Activated CD8-positive, alpha-beta memory T cell treated with anti-CD3 and anti-CD28 coated beads, Interleukin-2, amount 50 U/mL, for 48 hours (primary cell): ENCODE results near the gene RGMA.
A peak's percentile ranks its signal among the peaks of the same experiment; 100 is the strongest.
"Not testable (repeated sequence)": the region's sequence is repeated elsewhere in the genome, so short reads cannot be mapped to it uniquely, and the experiment has no call there.

Source experiments
- DNase-seq: peaks from one replicate; pipeline ENCODE4 v3.0.0-alpha.2; 2020

RGMA gene

DNA sequence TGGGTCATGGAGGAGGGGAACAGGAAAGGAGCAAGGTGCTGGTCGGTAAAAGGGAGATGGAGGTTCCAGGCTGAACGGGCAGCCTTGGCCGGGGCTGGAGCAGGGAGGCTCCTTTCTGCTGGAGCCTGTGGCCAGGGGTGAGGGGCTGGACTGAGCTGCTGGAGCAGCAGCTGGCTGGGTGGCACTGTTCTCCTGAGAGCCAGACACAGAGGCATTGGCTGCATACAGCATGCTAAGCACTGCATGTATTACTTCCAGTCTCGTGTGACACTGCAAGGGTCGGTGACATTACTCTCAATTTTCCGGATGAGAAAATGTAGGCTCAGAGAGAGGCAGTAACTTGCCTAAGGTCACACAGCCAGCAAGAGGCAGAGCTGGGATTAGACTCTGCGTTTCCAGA lies 42.3 kb downstream of the RGMA start:
- no peak for DNase-seq

DNA sequence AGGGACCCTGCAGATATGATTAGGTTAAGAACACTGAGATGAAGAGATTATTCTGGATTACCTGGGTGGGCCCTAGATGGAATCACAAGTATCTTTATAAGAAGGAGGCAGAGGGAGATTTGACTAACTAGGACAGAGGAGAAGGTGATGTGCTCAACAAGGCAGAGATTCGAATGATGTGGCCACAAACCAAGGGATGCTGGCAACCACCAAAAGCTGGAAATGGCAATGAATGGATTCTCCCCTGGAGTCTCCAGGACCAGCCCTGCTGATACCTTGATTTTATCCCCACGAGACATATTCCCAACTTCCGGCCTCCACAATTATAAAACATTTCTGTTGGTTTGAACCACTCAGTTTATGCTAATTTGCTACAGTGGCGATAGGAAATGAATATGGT lies 42.9 kb downstream of the RGMA start:
- DNase-seq = no peak

DNA sequence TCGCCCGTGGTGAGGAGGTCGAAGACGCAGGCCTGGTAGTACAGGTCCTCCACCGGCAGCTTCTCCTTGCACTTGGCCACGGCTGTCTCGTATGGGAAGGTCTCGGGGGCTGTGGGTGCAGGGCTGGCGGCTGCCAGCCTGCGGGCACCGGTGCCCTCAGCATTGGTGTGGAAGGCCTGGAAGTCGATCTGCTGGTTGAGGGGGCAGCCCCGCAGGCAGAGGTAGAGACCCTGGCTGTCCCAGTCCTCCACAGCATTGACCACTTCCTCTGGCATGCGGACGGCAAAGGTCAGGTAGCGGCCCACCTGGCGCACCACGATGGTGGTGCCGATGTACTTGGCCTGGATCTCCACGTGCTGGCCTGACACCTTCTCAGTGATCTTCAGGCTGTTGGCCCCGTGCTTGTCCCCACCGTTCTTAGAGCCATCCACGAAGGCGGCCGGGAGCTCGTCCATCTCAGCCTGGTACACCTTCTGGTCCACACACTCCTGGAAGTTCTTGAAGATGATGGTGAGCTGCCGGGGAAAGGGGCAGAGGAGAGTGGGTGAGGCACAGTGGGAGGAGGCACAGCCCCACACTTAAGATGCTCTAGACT lies 43.7 kb downstream of the RGMA start:
- no peak for DNase-seq

DNA sequence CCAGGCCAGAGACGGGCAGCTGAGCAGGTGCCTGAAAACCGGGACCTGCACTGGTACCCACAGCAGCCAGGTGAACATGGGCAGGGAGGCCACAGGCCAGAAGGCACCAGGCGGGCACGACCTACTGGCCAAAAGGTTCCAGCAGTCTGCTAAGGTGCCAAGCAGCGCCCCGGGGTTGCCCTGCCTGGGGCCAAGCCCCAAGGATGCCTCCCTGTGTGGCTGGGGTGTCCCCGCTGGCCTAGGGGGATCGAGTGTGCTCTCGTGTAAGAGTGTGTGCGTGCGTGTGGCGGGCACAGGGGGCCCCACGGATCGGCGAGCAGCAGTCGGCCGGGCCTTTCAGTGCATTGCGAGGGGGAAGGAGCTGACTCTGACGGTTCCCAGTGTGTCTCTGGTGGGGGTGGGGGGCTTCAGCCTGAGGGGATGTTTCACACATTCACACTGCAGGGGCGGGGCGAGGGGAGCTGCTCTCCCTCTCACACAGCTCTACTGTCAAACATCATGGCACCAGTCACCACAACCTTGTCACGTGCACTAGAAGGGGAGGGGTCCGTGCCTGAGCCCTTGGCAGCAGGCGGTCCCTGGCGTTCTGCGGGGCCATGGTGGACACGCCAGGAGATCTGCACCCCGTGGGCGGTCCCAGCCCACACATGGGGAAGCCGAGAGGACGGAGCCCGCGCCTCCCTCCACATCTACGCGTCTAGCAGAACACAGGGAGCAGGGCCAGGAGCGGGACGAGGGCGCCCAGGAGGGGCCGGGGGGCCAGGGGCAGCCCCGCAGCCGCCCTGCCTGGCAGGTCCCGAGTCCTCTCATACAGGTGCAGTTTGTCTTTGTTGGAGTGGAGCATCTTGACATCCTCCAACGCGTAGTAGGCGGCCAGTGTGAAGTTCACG lies 44.5 kb downstream of the RGMA start:
- no peak for DNase-seq

DNA sequence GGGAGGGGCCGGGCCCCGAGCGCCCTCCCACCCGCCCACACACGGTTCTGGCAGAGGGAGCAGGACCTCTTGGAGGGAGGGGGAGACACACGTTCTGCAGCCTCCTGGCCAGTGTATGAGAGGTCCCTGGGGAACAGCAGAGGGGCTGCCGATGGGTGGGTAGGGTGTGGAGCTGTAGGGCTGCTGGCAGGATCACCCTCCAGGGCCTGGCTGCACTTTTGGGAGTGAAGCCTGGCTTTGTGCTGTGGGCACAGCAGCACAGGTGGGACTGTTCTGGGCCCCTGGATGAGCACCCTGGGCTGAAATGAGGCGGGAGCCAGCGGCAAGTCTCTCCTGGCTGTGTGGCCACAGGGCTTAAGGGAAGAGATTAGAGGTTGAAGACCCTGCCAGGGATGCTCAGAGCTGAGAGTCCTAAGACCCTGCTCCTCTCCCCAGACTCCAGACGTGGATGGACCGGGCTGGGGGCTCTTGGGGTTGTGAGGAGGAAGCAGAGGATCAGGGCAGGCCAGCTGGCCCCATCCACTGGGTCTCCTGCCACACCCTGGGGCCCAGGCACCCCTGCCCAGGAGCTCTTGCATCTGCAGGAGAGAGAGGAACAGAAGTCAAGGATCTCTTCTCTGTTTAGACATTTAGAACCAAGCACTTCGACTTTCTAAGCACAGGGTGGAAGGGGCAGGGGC lies 45.2 kb downstream of the RGMA start:
- no peak for DNase-seq

DNA sequence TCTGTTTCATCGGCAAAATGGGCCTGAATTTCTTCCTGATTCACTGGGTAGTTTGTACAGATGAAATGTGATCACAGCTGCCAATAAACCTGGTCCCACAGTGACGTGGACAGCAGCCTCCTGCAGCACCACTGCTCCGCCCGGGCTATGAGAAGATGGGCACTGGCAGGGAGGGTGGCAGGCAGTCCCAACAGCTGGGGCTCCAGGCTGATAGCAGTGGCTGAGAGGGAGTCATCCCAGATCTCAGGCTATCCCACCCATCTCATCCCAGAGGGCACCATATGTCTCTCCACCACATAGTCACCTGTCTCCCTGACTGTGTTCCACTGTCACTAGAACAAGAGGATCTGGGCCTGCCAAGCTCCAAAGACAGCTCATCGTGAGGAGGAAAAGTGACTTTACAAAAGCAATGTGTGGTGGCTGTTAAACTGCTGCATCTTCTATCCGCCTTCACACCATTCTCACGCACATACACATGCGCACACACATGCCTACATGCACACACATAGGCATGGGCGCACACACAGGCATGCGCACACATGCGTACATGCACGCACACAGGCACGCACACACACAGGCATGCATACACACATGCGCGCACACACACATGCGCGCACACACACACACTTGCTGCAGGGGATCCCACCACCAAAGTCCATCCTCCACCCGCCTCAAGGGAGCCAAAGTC lies 46.2 kb downstream of the RGMA start:
- DNase-seq = no peak

DNA sequence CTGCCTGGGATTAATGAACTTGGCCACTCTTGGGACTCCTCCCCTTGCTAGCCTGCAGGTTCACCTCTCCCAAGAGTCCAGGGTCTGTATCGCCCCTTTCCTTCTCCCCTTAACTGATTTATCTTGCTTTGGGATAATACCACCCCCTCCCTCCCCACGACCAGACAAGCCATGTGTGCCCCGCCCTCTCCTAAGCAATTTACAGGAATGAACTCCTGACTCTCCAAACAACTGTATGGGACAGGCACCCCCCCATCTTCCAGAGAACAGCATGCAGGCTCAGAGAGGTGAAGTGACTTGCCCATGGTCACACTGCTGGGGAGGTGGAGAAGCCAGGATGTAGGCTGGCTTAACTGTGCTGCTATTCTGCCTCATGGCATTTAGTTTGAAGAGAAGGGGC lies 46.8 kb downstream of the RGMA start:
- no peak for DNase-seq

DNA sequence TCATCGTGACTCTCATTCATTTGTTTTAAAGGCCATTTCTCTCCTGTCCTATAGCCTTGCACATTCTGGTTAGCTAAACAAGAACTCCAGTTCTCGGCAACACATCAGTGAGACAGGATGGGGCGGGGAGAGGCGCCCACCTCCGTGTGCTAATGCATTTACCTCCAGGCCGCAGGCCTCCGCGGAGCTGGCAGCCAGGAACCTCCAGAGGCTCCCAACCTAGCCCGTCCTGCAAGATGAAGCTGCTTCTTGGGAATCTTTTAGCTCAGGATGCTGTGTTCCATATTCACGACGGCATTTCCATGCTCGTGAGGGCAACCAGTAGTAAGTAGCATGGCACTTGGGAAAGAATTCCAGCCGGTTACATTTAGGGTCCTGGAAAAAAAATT lies 47.9 kb downstream of the RGMA start:
- DNase-seq = no peak

DNA sequence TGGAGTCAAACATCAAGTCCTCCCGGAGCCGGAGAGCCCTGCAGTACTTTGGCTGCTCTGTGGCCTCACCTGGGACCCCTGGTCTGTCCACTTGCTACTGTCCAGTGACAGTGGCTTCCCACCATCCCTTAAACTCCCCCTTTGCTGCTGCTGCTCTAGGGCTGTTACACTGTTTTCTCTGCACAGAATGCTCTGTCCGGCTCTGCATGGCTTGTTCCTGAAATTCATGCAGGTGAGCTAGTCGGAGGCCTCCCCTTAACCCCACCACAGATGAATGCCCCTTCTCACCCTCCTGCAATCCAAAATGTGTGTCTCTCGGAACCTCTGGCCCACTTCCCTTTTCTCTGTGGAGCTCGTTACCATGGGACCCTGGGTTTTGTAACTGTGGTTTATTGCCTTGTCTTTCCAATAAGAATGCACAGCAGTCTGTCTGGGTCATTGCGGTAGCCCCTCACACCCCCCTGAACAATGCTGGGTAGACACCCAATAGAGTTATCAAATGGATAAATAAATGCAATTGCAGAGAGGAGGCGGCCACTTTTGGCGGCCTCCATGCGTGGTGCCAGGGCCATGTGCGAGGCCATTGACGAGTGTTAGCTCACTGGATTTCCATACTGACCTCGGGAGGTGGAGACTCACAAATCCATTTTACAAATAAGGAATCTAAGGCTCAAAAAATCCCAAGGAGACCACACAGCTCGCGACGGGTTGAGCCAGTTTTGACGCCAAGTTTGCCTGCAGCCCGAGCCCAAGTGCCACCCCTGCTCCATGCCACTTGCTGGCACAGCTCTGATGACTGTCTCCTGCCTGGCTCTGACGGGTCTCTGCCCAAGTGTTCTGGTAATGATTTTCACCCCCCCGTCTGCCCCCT lies 48.5 kb downstream of the RGMA start:
- DNase-seq = no peak

DNA sequence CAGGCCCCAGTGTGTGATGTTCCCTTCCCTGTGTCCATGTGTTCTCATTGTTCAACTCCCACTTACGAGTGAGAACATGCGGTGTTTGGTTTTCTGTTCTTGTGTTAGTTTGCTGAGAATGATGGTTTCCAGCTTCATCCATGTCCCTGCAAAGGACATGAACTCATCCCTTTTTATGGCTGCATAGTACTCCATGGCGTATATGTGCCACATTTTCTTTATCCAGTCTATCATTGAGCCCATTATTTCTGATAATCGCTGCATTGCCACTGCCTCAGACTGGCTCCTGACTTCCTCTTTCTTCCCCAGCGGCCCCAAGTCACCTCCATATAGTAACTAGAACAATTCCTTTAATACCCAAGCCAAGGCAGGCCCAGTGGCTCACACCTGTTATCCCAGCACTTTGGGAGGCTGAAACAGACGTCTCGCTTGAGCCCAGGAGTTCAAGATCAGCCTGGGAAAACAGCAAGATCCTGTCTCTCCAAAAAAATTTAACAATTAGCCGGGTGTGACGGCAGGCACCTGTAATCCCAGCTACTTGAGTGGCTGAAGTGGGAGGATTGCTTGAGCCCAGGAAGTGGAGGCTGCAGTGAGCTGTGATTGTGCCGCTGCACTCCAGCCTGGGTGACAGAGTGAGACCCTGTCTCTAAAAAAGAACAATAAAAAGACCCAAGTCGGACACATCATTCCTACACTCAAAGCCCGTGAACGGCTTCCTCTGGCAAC lies 49.3 kb downstream of the RGMA start:
- DNase-seq = not testable (repeated sequence)

DNA sequence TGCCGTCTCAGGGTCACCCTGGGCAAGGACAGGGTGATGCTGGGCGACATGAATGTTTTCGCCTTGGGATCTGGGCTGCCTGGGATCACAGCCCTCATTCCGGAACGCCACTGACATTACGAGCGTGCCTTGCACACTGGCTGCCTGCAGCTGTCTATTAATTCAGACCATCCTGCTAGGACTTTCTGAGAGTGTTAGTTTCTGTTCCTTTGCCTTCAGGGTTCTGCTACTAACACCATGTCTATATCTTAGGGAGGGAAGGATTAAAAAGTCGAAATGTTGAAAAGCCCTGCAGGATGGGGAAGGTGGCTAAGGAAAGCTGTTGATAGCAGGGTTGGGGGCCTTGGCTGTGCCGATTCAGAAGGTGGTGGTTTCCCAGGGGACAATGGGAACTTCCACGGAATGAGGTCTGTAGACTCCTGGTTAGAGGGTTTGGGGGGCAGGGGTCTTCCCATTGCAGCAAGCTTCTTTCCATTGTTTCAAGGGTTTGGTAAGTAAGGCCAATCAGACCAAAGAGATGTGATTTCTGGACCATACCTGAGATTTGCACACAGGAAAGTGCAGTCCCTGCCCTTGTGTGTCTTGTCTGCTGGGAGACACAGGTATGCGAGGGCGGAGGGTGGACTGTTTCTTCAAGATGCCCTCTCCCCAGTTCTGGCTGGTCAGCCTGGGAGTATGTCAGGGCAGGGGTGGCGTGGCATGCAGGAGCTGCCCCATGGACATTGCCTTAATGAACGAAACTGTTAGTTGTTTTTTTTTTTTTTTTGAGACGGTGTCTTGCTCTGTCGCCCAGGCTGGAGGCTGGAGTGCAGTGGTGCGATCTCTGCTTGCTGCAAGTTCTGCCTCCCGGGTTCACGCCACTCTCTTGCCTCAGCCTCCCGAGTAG lies 50.9 kb downstream of the RGMA start:
- no peak for DNase-seq

DNA sequence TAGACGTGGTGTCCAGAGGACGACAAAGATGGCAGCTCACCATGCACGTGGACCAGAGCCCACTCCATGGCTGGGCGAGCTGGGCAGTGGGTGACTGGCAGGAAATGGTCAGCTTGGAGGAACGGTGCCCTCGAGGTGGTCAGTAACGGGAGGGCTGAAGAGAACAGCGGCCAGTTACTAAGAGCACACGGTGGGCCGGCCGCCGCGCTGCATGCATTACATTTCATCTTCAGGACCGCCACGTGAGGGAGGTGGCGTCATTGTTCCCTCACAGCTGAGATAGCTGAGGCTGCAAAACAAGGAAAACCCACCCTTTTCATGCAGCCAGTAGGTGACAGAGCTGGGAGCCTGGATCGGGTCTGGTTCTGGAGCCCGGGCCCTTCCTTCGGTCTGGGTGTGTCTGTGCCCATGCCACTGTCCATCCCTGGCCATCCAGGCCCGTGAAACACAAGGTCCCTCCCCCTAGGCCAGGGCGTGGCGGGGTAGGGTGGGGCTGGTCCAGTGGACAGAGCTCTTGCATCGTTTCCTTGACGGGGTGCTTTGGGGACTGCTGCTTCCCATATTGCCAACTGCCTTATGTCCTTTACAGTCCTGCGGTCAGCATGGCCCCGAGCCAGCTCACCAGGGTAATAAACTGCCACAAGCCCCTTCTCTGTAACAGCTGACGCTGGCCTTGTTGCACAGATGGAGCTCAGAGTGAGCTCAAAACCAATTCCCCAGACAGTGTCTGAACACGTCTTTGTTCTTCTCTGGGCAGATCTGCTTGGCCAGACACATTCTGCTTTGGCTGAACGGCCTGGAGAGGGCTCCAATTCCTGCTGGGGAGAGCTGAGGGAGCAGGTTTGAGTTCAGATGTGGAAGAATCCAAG lies 51.8 kb downstream of the RGMA start:
- DNase-seq = no peak

DNA sequence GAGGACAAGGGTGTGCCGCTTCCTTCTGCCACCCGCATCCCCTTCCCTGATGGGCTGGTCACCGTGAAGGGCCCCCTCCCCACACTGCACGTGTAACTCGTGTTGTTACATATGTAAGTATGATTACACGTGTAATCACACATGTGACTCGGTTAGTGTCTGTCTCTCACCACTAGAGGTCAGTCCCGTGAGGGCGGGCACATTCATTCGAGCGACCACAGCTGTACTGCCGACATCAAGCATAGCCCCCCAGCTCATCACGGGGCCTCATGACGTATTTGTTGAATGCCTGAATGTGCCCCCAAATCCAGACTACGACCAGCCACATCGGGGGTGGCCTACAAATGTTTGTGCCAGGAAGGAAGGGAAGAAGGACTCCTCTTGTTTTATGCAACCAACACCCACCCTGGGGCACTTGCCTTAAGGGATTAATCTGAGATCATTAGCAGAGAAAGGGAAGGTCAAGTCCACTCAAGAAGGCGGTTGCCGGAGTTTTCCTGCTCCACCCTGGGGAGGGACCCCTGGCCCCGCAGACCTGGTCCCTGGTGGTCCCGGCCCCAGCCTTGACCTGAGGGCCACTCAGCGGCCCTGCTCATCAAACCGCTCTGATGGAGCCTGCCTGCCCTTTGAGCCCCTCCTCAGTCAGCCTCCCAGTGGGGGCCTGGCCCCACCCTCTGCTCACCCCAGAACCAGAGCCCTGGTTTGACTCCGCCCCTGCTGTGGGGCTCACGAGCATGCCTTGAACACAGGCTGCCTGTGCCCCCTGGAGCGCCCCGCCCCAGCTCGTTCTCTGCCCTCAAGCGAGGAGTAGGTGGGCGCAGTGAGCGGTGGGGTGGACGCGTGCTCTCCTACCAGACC lies 52.8 kb downstream of the RGMA start:
- peak; percentile 76 for DNase-seq

DNA sequence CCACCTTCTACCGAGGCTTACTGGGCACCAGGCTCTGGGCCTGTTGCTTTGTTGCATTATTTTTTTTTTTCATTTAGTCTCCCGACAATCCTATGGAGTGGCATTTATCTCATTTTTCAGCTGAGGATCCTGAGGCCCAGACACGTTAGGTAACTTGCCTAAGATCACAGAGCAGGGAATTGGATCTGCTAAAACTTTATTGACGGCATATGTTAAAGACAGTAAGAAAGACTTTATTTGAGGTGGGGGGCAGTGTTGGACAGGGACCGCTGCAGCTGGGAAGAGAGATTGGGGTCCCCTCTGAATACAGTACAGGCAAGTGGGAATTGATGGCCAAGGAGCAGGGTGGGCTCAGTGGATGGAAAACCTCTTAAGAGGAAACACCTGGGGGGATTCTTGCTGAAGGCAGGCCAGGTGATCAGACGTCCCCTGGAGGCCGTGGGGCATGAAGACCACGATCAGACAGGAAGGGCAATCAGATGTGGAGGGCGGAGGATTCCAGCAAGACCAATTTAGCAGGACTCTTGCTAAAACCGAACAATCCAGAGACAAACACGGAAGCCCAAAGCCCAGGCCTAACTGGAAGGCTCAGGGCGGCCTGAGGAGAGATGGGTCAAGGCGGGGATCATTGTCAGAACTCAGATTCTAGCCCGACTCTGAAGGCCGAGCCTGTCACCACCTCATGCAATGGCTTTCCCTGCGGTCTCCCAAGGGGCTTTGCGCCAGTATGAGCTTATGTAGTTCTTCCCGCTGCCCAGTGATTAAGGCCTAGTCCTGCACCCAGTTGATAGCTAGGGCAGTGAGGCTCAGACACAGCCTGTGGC lies 53.7 kb downstream of the RGMA start:
- DNase-seq = no peak

DNA sequence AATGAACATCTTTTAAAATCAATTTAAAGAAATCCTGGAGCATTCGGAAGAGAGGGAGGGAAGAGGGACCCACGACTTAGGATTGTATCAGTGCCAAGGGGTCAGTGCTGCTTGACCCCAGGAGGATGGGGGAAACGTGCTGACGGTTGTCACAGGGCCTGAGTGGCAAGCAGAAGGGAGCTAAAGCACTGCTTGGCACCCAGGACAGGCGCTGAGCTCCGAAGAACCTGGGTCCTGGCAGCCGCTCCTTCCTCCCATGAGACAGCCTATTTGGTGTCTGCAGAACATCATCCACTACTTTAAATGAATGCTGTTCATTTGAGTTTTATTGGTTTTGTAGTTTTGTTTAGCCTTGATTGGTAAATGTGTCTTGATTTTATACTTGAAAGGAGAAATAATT lies 54.5 kb downstream of the RGMA start:
- no peak for DNase-seq

DNA sequence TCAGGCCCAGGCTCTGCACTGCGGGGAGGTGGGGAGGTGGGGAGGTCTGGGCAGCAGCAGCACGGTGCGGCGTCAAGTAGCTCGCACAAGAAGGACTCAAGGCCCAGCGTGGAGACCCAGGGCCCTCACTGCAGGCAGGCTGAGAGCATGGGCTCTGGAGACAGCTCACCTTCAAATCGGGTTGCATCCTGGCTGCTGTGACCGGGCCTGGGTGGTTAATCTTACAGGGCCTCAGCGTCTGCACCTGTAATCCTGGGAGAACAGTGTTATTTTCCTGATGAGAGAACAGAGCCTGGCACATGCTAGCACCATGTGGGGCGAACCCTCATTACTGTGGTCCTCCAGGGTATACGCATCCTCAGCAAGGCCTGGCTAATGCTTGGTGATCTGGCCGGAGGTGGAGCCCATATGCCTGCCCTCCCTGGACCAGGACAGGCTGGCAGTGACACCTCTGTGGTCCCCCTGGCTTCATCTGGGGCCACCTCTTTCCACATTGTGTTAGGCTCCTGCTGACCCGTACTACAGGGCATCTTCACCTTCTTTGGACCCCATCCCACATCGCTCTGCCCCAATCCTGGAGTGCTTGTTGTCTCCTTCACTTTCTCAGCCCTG lies 55.5 kb downstream of the RGMA start:
- DNase-seq = no peak

DNA sequence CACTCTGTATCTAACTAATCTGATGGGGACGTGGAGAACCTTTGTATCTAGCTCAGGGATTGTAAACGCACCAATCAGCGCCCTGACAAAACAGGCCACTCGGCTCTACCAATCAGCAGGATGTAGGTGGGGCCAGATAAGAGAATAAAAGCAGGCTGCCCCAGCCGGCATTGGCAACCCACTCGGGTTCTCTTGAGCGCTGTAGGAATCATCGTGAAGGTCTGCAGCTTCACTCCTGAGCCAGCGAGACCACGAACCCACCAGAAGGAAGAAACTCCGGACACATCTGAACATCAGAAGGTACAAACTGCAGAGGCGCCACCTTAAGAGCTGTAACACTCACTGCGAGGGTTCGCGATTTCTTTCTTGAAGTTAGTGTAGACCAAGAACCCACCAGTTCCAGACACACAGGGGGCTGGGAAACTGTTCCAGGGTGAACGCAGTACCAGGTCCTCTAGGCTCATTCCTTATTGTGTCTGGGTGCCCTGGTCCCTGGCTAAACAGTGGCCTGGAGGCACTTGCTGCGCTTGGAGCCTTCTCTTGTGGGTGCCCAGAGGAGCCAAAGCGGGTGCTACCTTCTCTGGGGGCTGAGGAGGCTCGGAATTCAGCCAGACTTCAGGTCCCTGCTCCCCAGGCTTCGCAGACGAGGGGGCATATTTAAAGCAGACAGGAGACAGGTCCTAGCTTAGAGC lies 56.4 kb downstream of the RGMA start:
- not testable (repeated sequence) for DNase-seq
